Medulla oblongata (tissue), 1 donor: ENCODE data around the gene PDZD2.
"Not testable (repeated sequence)": the region's sequence is repeated elsewhere in the genome, so short reads cannot be mapped to it uniquely, and the experiment has no call there.

Experiments used
- DNase-seq: peaks from one replicate; pipeline ENCODE4 v3.0.0-alpha.2; 2015; ENCODE audit errors: extremely low spot score

PDZD2 gene

GRCh38 chr5:31638748-31639418, at the start of gene PDZD2:
PDZD2 (plus strand) TSS chr5:31639131.
- DNase-seq, result peak; percentile 85

- DNase-seq, result no peak
Measured at GRCh38 chr5:31593665-31594064, 45.3 kb upstream of the PDZD2 start.

GRCh38 chr5:31596354-31596753, 42.6 kb upstream of the PDZD2 start:
- no peak for DNase-seq

- DNase-seq, result no peak
Measured at GRCh38 chr5:31598640-31599611, 40.0 kb upstream of the PDZD2 start.

GRCh38 chr5:31602305-31602704, 36.6 kb upstream of the PDZD2 start:
- DNase-seq, result not testable (repeated sequence)

GRCh38 chr5:31604240-31604639, 34.7 kb upstream of the PDZD2 start:
- no peak for DNase-seq

GRCh38 chr5:31604644-31605043, 34.3 kb upstream of the PDZD2 start:
- DNase-seq, result no peak

GRCh38 chr5:31605920-31606319, 33.0 kb upstream of the PDZD2 start:
- DNase-seq, result no peak

- DNase-seq, result no peak
Measured at GRCh38 chr5:31607546-31607945, 31.4 kb upstream of the PDZD2 start.

GRCh38 chr5:31611002-31611401, 27.9 kb upstream of the PDZD2 start:
- no peak for DNase-seq

GRCh38 chr5:31613651-31614050, 25.3 kb upstream of the PDZD2 start:
- no peak for DNase-seq

- no peak for DNase-seq
Measured at GRCh38 chr5:31614151-31615020, 24.5 kb upstream of the PDZD2 start.

- no peak for DNase-seq
Measured at GRCh38 chr5:31617867-31618266, 21.1 kb upstream of the PDZD2 start.

GRCh38 chr5:31620026-31620425, 18.9 kb upstream of the PDZD2 start:
- DNase-seq, result no peak

GRCh38 chr5:31623249-31623648, 15.7 kb upstream of the PDZD2 start:
- DNase-seq, result no peak

GRCh38 chr5:31625394-31625793, 13.5 kb upstream of the PDZD2 start:
- DNase-seq, result no peak

GRCh38 chr5:31626156-31626555, 12.8 kb upstream of the PDZD2 start:
- no peak for DNase-seq

- DNase-seq, result no peak
Measured at GRCh38 chr5:31626604-31627234, 12.2 kb upstream of the PDZD2 start.

- DNase-seq, result no peak
Measured at GRCh38 chr5:31630931-31631330, 8.0 kb upstream of the PDZD2 start.

GRCh38 chr5:31632460-31632859, 6.5 kb upstream of the PDZD2 start:
- no peak for DNase-seq

GRCh38 chr5:31635446-31635845, 3.5 kb upstream of the PDZD2 start:
- DNase-seq, result no peak

- no peak for DNase-seq
Measured at GRCh38 chr5:31637851-31638250, 1.1 kb upstream of the PDZD2 start.
